GM10847 (cell line): Measurements from ENCODE around the gene USP21.

Experiments used
- POLR2A ChIP-seq: IDR thresholded peaks from 2 replicates; pipeline ENCODE4 v1.6.1; 2011; ENCODE audit not compliant: insufficient read length; ENCODE audit errors: extremely low read depth

Gene USP21, protein sequence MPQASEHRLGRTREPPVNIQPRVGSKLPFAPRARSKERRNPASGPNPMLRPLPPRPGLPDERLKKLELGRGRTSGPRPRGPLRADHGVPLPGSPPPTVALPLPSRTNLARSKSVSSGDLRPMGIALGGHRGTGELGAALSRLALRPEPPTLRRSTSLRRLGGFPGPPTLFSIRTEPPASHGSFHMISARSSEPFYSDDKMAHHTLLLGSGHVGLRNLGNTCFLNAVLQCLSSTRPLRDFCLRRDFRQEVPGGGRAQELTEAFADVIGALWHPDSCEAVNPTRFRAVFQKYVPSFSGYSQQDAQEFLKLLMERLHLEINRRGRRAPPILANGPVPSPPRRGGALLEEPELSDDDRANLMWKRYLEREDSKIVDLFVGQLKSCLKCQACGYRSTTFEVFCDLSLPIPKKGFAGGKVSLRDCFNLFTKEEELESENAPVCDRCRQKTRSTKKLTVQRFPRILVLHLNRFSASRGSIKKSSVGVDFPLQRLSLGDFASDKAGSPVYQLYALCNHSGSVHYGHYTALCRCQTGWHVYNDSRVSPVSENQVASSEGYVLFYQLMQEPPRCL

DNA sequence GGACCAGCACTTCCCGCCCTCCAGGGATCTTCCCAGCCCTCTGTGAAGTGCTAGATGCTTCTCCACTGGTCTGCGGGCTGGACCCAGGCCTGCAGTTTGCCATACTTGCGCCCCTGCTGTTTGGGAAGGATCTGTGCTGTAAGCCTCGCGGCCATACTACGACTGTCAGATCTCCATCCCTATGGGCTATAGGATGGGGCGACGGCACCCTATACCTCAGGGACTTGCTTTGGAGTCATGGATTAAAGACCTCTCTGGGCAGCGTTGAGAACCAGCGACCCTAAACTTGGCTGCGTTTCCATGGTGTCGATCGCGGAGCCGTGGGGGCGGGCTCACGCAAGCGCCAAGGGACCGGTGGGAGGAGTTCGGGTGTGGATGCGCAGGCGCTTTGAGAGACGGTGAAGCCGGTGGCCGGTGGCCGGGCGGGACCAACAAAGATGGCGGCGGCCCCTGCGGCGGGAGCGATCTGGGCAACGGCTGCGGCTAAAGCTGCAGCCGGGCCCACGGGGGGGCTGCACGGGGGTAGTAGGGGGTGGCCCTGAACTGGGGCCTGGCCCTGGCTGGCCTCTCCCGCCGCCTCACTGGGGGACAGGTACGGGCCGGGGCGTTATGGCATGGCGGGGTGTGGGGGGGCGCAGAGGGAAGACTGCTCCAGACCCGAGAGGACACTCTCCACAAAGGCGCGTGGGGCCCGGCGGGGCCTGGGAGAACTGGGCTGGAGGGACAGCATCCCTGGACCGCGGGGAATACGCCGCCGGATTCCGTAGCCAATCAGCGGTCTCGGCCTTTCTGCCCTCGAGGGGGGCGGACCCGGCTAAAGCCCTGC is at the start of gene USP21:
USP21 (plus strand) TSS at position 414 of the 826 bp plus-strand sequence. CDS start 1,141 bp downstream, outside the sequence.
- TF ChIP-seq POLR2A, result peak; percentile 68

DNA sequence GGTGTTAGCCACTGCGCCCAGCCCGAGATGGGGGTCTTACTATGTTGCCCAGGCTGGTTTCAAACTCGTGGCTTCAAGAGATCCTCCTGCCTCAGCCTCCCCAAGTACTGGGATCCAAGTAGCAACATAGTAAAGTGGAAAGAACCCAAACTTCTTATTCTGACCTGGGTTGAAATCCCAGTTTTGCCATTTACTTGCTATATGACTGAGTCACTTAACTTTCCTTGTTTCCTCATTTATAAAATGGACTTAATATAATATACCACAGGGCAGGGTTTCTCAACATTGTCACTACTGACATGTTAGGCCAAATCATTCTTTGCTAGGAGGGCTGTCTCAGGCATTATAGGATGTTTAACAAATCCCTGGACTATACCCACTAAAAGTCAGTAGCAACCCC is 48.2 kb upstream of the USP21 start:
- no peak for TF ChIP-seq POLR2A

DNA sequence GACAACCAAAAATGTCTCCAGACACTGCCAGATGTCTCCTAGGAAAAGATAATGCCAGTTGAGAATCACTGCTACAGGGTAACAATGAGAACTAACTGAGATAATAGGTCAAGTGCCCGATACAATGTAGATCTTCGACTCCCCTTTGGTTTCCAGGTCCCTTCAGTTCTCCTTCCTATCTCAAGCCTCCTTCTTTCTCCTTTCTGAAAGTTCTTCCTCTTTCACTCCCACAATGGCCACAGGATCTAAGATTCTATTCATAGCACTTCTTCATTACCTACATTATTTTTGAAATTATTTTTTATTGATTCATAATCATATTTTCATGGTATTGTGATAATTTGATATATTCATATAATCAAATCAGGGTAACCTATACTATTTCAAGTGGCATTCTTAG is 47.8 kb upstream of the USP21 start:
- TF ChIP-seq POLR2A, result no peak

DNA sequence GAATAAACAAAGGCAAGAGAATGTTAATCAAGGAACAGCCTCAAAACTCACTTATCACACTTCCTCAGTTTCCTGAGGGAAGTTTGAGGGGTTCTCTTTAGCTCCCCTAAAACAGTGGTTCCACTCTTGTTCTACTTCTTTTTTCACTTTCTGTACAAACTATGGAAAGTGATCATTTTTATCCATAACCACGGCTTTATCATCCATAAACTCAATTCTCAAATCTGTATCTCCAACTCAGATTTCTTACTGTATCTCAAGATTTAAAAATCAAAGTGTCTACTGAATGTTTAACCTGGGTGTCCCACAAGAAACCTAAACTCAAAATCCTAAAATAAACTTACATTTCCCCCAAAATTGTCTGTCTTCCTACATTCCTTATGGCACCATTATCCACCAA is 45.4 kb upstream of the USP21 start:
- no peak for TF ChIP-seq POLR2A

DNA sequence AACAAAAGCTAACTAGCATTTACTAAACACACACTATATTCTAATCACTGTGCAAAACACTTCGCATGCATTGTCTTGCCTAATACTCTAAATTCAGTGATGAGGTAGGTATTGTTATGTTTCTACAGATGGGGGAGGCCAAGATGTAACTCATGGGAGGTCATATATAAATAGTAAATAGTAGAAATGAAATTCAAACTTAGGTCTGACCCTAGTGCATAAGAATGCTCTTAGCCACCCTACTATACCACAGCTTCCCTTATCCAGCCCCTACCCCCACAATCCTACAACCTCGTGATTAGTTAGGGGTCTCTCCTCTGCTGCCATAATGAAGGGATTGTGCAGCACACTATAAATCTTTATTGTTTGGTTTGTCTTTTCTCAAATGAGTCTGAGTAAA is 44.7 kb upstream of the USP21 start:
- no peak for TF ChIP-seq POLR2A

DNA sequence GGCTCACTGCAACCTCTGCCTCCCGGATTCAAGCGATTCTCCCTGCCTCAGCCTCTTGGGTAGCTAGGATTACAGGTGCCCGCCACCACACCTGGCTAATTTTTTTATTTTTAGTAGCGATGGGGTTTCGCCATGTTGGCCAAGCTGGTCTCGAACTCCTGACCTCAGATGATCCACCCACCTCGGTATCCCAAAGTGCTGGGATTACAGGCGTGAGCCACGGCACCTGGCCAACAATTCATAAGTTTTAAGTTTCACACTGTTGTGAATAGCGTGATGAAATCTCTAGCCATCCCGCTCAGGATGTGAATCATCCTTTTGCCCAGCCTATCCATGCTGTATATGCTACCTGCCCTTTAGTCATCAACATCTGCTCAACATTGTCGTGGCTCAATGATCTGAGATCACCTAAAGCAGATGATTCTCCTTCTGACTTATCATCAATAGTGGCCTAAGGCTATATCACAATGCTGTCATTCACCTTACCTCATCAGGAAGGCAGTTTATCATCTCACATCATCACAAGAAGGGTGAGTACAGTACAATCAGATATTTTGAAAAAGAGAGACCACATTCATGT is 44.1 kb upstream of the USP21 start:
- TF ChIP-seq POLR2A, result no peak

DNA sequence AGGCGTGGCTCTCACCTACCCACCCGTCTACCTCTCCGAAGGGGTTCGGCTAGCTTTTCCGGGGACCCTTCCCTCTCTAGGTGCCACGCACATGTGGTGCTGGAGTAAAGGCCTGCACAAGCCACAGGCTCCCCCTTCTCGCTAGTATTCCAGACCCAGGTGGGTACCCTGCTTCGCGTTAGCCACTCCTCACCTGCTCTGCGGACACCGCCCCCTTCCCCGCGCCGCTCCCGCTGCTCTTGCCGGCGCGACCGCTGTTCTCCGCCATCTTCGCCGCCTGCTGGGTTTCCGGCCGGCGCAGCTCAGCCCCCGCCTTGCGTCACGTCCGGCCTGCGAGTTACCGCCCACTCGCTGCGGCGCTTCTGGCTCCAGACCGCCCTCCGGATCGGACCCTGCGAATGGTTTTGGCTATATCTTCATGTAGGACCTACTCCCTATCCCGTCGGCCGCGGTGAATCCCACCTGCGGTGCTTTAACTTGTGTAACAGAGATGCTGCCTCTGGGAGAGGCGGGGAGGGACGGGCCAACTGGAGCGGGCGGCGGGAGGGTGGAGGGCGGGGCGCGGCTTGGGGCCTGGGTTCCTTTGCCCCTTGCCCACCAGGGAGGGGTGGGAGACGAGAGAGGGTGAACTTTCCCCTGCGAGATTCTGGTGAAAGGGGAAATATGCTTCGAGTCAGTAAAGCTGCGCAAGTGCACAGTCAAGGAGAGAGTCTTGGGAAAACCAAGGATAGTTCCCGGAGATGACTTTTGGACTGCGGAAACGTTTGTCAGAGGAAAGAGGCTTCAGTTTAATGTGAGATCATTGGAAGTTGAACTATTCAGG is 41.3 kb upstream of the USP21 start, which contains the start of the genes NIT1 and PFDN2:
NIT1 (plus strand) TSS at position 347 of the 823 bp plus-strand sequence; CDS start at position 419, 72 bp downstream.
PFDN2 (minus strand) TSS at position 279 of the 823 bp plus-strand sequence; CDS start at position 268, 11 bp downstream.
- TF ChIP-seq POLR2A, result peak; percentile 87

DNA sequence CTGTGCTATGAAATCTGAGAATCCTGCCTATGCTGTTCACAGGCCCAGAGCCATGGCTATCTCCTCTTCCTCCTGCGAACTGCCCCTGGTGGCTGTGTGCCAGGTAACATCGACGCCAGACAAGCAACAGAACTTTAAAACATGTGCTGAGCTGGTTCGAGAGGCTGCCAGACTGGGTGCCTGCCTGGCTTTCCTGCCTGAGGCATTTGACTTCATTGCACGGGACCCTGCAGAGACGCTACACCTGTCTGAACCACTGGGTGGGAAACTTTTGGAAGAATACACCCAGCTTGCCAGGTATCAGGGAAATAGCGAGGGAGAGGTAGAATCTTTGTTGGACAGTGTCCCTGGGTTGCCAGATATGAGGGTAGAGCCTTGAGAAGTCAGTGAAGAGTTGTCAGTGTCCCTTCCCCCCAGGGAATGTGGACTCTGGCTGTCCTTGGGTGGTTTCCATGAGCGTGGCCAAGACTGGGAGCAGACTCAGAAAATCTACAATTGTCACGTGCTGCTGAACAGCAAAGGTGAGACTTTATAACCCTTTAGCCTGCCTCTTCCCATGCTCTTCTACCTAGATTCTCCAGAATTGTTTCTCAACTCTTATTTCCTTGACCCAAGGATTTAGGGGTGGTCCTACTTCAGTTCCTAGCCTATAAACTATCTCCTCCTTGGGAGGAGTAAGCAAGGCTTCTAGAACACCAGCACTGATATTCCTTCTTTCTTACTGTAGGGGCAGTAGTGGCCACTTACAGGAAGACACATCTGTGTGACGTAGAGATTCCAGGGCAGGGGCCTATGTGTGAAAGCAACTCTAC is 40.0 kb upstream of the USP21 start:
- TF ChIP-seq POLR2A, result no peak

DNA sequence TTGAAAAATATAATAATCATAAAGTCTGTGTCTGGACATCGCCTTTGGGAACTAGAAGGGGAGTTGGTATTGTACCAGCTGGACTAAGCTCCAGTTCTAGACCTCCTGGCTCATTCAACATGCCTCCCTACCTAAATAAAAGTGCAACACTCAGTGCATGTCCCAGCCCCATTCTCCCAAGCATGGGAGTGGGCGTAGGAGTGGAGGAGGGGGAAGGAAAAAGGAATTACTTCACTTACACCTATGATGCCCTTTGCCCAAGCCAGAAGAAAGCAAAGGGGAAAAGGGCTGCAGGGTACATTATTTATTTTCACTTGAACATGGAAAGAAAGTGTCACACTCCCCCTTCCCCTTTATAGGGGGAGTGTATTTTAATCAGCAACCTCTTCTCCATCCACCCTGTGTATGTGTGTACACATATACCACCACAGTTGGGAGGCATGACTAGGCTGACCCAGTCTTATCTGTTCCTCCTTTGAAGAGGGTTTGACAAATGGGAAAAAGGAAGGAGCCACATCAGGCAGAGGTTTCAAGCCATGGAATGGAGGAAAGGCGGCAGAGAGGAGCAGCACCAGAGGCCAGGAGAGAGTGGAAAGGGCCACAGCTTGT is 38.2 kb upstream of the USP21 start:
- TF ChIP-seq POLR2A, result no peak

DNA sequence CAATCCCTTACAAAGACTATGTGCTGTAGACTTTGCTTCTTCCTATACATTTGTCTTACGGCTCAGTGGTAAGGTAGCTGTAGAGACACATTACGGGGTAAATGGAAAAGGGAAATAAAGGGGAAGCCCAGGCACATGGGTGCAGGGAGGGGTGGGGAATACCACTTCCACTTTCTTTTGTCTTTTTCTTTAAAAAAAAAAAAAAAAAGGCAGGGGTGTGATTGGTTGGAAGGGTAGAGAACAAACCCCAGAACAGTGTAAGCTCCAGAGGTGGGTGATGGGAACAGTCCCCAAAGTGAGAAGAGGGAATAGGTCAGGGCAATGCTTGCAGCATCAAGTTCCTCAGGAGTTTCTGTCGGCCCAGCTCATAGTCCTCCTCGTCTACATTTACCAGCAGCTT is 37.5 kb upstream of the USP21 start:
- no peak for TF ChIP-seq POLR2A

DNA sequence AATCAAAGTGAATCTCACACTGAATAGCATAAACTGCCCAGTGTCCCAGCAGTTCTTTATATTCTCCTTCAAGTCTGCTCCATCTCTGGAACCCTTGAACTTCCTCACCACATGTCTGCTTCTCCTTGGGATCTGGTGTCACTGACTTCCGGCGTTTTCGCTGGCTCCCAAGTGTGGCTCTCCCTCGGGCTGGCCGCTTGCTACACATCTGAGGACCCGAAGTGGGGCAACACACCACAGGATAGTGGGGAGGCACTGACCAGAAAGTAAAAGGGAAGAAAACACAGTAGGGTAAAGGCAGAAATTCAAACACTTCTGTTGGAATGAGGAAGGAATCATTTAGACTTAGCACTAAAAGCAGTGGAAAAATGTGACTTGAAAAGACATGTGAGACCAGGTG is 36.3 kb upstream of the USP21 start:
- TF ChIP-seq POLR2A, result no peak

DNA sequence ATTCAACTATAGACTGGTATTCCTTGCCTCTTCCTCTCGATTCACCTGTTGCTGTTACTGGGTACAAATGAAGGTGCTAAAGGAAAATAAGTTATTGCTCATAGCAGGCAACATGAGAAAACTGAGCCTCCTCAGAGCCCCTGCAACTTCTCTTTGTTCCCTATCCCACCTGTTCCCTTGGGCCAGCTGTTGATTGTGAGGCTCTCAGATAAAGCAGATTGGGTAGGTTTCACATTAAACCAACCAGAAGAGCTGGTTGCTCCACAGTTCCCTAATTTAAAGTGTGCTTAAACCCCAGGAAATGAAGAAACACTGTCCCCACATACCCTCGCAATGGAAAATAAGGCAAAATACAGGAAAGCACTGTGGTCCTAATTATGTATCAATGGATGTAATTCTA is 31.7 kb upstream of the USP21 start:
- no peak for TF ChIP-seq POLR2A

DNA sequence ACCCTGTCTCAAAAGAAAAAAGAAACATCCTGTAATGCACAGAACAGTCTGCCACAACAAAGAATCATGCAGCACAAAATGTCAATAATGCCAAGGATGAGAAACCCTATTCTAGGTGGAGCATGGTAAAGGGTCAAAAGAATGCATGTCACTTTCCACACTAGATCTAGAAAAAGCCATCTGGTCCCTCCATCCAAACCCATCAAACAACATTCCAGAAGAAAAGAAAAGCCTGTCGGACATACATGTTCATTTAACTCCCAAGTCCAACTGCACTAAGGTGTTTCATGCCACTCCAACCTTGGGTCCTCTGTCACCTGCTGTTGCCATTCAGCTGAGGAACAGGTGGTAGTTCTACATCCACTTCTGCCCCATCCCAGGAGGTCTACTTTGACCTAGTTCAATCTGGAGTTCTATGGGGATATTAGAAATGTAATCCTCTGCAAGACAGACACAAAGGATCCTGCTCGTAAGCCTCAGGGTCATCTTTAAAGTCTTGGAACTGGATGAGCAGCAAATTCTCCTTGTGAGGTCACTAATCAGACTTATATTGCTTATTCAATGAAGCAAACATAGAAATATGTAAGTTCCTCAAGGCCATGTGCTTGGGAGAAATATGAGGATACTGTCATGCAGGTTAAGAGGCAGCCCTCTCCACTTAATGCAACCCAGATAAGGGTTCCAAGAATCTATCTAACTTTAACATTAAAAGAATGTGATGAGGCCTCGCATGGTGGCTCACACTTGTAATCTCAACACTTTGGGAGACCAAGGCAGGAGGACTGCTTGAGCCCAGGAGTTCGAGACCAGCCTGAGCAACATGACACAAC is 30.5 kb upstream of the USP21 start:
- no peak for TF ChIP-seq POLR2A

DNA sequence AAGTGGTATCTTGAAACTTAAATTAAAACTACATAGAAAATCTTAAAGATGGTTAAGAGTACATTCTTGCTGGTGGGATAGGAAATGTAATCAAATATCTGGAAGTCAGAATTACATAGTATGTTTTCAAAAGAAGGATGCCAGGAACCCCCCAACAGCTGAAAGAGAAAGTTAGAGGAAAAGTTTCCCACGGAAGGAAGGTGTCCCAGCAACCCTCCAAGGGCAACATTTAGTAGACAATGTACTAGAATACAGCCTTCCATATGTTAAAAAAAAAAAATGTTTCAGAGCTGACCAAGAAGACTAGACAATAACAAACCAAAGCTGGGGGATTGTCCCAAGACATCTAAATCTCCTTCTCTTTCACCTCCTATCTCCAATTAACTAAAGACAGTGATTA is 29.0 kb upstream of the USP21 start:
- TF ChIP-seq POLR2A, result no peak
